C4-2B (cell line): ENCODE data around the gene MRPL45.

Source experiments
- H3K27ac ChIP-seq: fragments of 450-650 bp; 2 replicates; pipeline ENCODE4 v1.5.1; 2017
- ZFX ChIP-seq: fragments of 450-650 bp; IDR thresholded peaks from 2 replicates; pipeline ENCODE4 v1.6.1; 2017
- TF ChIP-seq, protein P1 (sequence below): fragments of 450-650 bp; conservative IDR thresholded peaks from 2 replicates; pipeline ENCODE4 v1.5.1; 2017; ENCODE audit warnings: mild to moderate bottlenecking

Gene MRPL45

DNA sequence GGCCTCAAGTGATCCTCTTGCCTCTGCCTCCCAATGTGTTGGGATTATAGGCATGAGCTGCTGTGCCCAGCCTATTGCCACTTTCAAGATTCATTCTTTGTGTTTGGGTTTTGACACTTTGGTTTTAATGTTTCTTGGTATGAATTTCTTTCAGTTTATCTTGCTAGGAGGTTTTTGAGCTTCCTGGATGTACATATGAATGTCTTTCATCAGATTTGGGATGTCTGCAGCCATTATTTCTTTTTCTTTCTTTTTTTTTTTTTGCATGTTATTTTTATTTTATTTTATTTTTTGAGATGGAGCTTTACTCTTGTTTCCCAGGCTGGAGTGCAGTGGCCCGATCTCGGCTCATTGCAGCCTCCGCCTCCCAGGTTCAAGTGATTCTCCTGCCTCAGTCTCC, 18.5 kb downstream of the MRPL45 start:
- no peak overlapping the region for H3K27ac ChIP-seq
- no peak for TF ChIP-seq ZFX
- TF ChIP-seq, protein P1, sequence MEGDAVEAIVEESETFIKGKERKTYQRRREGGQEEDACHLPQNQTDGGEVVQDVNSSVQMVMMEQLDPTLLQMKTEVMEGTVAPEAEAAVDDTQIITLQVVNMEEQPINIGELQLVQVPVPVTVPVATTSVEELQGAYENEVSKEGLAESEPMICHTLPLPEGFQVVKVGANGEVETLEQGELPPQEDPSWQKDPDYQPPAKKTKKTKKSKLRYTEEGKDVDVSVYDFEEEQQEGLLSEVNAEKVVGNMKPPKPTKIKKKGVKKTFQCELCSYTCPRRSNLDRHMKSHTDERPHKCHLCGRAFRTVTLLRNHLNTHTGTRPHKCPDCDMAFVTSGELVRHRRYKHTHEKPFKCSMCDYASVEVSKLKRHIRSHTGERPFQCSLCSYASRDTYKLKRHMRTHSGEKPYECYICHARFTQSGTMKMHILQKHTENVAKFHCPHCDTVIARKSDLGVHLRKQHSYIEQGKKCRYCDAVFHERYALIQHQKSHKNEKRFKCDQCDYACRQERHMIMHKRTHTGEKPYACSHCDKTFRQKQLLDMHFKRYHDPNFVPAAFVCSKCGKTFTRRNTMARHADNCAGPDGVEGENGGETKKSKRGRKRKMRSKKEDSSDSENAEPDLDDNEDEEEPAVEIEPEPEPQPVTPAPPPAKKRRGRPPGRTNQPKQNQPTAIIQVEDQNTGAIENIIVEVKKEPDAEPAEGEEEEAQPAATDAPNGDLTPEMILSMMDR, result no peak

DNA sequence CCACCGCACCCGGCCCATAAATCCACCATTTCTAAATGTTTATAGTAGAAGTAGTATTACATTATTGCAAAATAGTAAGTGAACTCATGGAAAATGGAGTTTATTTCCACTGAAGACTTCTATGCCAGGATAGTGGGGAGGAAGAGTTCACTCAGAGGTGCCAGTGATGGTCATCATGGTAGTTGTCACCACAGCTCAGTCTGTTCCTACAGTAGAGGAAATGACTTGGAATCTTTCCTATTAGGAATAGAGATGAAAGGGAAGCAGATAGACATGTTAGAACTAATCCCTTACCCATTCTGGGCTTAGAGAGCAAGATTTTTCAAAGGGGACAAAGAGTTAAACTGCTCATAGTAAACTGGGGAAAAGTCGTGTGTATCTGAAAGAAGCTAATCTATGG, 20.1 kb downstream of the MRPL45 start:
- TF ChIP-seq, protein P1, result no peak
- TF ChIP-seq ZFX, result no peak
- H3K27ac ChIP-seq, result no peak overlapping the region

GRCh38 chr17:38320482-38320881, 23.5 kb downstream of the MRPL45 start:
- TF ChIP-seq, protein P1, result no peak
- no peak for TF ChIP-seq ZFX
- peak overlapping the region; percentile 78 for H3K27ac ChIP-seq

GRCh38 chr17:38322156-38322779, 25.3 kb downstream of the MRPL45 start:
- H3K27ac ChIP-seq, result no peak overlapping the region
- TF ChIP-seq ZFX, result no peak
- TF ChIP-seq, protein P1, result peak; percentile 90

- H3K27ac ChIP-seq, result no peak overlapping the region
- no peak for TF ChIP-seq ZFX
- TF ChIP-seq, protein P1, result no peak
These were observed 25.9 kb downstream of the MRPL45 start for GRCh38 chr17:38322897-38323296.

GRCh38 chr17:38324141-38324697, 27.3 kb downstream of the MRPL45 start:
- no peak overlapping the region for H3K27ac ChIP-seq
- no peak for TF ChIP-seq ZFX
- TF ChIP-seq, protein P1, result no peak

- H3K27ac ChIP-seq, result no peak overlapping the region
- TF ChIP-seq, protein P1, result no peak
- no peak for TF ChIP-seq ZFX
These were observed 27.8 kb downstream of the MRPL45 start for GRCh38 chr17:38324772-38325171.
